Measurements from ENCODE around the gene ZNF17. TPM values are rescaled to one million over a fixed set of nuclear protein-coding genes. Genes with fewer than 3 reads are reported as not detected.

The ZNF17 gene
- total RNA-seq, 2 experiments from 2014 or later: 14.9 to 31.4 TPM

DNA sequence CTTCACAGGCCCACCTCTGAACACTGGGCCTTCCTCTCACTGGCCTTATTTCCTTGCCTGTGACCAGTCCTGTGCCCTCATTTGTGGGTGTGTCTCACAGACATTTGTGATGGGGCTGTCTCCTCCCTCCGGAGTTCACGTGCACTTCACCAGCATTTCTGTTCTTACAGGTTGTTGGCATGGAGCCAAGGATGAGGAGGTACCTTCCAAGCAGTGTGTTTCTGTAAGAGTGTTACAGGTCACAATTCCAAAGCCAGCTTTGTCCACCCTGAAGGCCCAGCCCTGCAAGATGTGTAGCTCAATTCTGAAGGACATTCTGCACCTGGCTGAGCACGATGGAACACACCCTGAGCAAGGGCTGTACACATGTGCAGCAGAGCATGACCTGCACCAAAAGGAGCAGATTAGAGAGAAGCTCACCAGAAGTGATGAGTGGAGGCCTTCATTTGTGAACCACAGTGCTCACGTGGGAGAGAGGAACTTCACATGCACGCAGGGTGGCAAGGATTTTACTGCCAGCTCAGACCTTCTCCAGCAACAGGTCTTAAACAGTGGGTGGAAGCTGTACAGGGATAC, 32.2 kb downstream of the ZNF17 start:
- CTCF ChIA-PET (ENCODE audit: unreplicated experiment): interaction anchor here (0.6 kb wide), 1 partner anchor 57 kb away, joined by 3 read pairs; the partner anchor contains the start of gene ZNF773
- intact Hi-C loops (cut with micrococcal nuclease; ENCODE audit: unreplicated experiment): no loop called here

DNA sequence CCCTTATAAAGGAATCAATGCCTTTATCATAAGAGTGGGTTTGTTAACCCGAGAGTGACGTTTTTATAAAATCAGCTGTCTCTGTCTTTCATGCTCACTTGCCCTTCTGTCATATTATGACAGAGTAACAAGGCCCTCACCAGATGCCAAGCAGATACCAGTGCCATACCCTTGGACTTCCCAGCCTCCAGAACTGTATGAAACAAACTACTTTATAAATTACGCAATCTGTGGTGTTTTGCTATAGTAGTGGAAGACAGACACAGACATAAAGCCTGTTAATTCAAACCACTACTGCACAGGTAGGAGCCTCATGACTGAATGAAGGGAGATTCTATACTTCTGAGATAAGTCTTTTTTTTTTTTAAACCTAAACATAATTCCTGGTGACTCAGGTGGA, 41.3 kb downstream of the ZNF17 start:
- DNase-seq (ENCODE audit: low spot score): no peak
- Histone ChIP-seq H3K36me3 (ENCODE audit: insufficient read depth, low read length) (no peaks in the 10 kb centered on the region), H2AFZ (ENCODE audit: low read length) (no peak overlapping the region), H3K4me3 (ENCODE audit: low read depth, low read length, poor library complexity, severe bottlenecking) (no peak overlapping the region), H3K4me2 (ENCODE audit: low read length) (no peak overlapping the region), H3K27ac (ENCODE audit: low read depth, low read length, poor library complexity, severe bottlenecking) (no peak overlapping the region), H3K9me3 (ENCODE audit: low read length) (no peaks in the 10 kb centered on the region), H4K20me1 (ENCODE audit: insufficient read depth, low read length) (no peaks in the 10 kb centered on the region), H3K4me1 (ENCODE audit: insufficient read depth, low read length, poor library complexity, severe bottlenecking) (no peaks in the 10 kb centered on the region), H3K79me2 (ENCODE audit: insufficient read depth, low read depth, low read length) (no peaks in the 10 kb centered on the region), H3K9me2 (ENCODE audit: insufficient read depth, low read length) (no peaks in the 10 kb centered on the region)
- intact Hi-C loops (cut with micrococcal nuclease; ENCODE audit: unreplicated experiment): no loop called here
- TF ChIP-seq, protein P1, sequence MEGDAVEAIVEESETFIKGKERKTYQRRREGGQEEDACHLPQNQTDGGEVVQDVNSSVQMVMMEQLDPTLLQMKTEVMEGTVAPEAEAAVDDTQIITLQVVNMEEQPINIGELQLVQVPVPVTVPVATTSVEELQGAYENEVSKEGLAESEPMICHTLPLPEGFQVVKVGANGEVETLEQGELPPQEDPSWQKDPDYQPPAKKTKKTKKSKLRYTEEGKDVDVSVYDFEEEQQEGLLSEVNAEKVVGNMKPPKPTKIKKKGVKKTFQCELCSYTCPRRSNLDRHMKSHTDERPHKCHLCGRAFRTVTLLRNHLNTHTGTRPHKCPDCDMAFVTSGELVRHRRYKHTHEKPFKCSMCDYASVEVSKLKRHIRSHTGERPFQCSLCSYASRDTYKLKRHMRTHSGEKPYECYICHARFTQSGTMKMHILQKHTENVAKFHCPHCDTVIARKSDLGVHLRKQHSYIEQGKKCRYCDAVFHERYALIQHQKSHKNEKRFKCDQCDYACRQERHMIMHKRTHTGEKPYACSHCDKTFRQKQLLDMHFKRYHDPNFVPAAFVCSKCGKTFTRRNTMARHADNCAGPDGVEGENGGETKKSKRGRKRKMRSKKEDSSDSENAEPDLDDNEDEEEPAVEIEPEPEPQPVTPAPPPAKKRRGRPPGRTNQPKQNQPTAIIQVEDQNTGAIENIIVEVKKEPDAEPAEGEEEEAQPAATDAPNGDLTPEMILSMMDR (conservative IDR thresholded peaks at IDR 0.05; ENCODE audit: low read length): no peak
- no peak for TF ChIP-seq EZH2phosphoT487 (IDR thresholded peaks at IDR 0.05; ENCODE audit: borderline replicate concordance, low read depth, low read length)
- POLR2A ChIA-PET: no interaction called here
- BruUV-seq (replicated peaks): no TSS peak
- CTCF ChIA-PET (ENCODE audit: unreplicated experiment): no interaction called here

More for the DNA sequence above, 32.2 kb downstream of the ZNF17 start:
- H3K4me1 ChIP-seq (ENCODE audit: insufficient read depth, low read length, poor library complexity, severe bottlenecking): peaks cover 7% of the 10 kb centered on the region
- no peak overlapping the region for H3K27ac ChIP-seq (ENCODE audit: low read depth, low read length, poor library complexity, severe bottlenecking)
- H3K9me3 ChIP-seq (ENCODE audit: low read length): no peaks in the 10 kb centered on the region; the same call in 1 of the 2 replicates
- BruUV-seq (replicated peaks): no TSS peak
- POLR2A ChIA-PET: no interaction called here
- H3K4me3 ChIP-seq (ENCODE audit: low read depth, low read length, poor library complexity, severe bottlenecking): no peak overlapping the region
- no peak overlapping the region for H2AFZ ChIP-seq (ENCODE audit: low read length)
- TF ChIP-seq, protein P1 (conservative IDR thresholded peaks at IDR 0.05; ENCODE audit: low read length): no peak
- H4K20me1 ChIP-seq (ENCODE audit: insufficient read depth, low read length): no peaks in the 10 kb centered on the region
- peak; percentile 16 for DNase-seq (ENCODE audit: low spot score)
- H3K36me3 ChIP-seq (ENCODE audit: insufficient read depth, low read length): peaks cover 63% of the 10 kb centered on the region
- H3K4me2 ChIP-seq (ENCODE audit: low read length): no peak overlapping the region
- no peaks in the 10 kb centered on the region for H3K9me2 ChIP-seq (ENCODE audit: insufficient read depth, low read length)
- peaks cover 7% of the 10 kb centered on the region; the same call in 1 of the 2 replicates for H3K79me2 ChIP-seq (ENCODE audit: insufficient read depth, low read depth, low read length)

DNA sequence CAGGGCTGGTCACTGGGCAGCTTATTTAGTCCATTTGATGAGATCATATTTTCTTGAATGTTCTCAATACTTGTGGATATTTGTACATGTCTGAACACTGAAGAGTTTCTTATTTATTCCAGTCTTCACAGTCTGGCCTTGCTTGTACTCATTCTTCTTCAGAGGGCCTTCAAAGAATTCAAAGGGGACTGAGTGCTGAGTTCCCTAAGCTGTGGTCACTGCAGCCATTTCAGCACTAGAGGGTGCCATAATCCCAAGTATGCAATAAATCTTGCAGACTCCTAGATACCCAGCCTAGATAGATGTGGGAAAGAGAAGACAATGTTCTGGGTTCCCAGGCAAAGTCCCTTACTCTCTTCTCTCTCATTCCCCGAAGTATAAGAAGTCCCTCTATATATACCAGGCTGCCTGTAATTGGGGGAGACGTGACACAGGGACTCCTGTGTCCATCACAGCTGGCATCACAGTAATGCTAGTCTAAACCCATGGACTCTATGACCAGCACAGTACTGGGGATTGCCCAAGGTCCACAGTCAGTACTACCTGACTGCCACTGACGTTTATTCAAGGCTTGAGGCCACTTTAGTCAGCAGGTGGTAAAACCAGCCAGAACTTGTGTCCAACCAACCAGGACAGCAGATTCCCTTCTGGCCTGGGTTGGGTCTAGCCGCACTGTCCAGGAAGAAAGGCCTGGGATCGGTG, 54.9 kb downstream of the ZNF17 start:
- CTCF ChIA-PET (ENCODE audit: unreplicated experiment): no interaction called here
- POLR2A ChIA-PET: interaction anchor here (0.7 kb wide), 1 partner anchor 381 kb away, joined by 6 read pairs; no protein-coding TSS in a partner anchor
- Histone ChIP-seq H3K4me1 (ENCODE audit: insufficient read depth, low read length, poor library complexity, severe bottlenecking) (no peaks in the 10 kb centered on the region), H3K36me3 (ENCODE audit: insufficient read depth, low read length) (no peaks in the 10 kb centered on the region), H3K4me3 (ENCODE audit: low read depth, low read length, poor library complexity, severe bottlenecking) (no peak overlapping the region), H3K27ac (ENCODE audit: low read depth, low read length, poor library complexity, severe bottlenecking) (no peak overlapping the region), H2AFZ (ENCODE audit: low read length) (no peak overlapping the region), H3K4me2 (ENCODE audit: low read length) (no peak overlapping the region), H3K9me2 (ENCODE audit: insufficient read depth, low read length) (no peaks in the 10 kb centered on the region), H3K9me3 (ENCODE audit: low read length) (no peaks in the 10 kb centered on the region), H4K20me1 (ENCODE audit: insufficient read depth, low read length) (no peaks in the 10 kb centered on the region), H3K79me2 (ENCODE audit: insufficient read depth, low read depth, low read length) (no peaks in the 10 kb centered on the region)
- BruUV-seq (replicated peaks): no TSS peak
- TF ChIP-seq, protein P1 (conservative IDR thresholded peaks at IDR 0.05; ENCODE audit: low read length): peak; percentile 93
- no peak for TF ChIP-seq EZH2phosphoT487 (IDR thresholded peaks at IDR 0.05; ENCODE audit: borderline replicate concordance, low read depth, low read length)
- intact Hi-C loops (cut with micrococcal nuclease; ENCODE audit: unreplicated experiment): loop anchor here (5.0 kb wide), 1 partner anchor 364 kb away; no protein-coding TSS in a partner anchor
- peak; percentile 74 for DNase-seq (ENCODE audit: low spot score)

Data from OCI-LY7 (cell line).